DOHH2 (cell line): ENCODE results near the gene NR3C2.

Experiments
- CTCF ChIP-seq: fragments of 200-600 bp; sonication (generic); IDR thresholded peaks from one replicate; pipeline ENCODE4 v1.5.1; 2014; ENCODE audit warnings: antibody characterized with exemption, mild to moderate bottlenecking, low read depth, low read length; ENCODE audit not compliant: poor library complexity, severe bottlenecking
- EZH2phosphoT487 ChIP-seq: fragments of 200-600 bp; sonication (generic); IDR thresholded peaks from 2 replicates; pipeline ENCODE4 v1.6.1; 2017; ENCODE audit warnings: borderline replicate concordance, mild to moderate bottlenecking, antibody characterized with exemption, low read length, moderate library complexity, mixed read lengths

GRCh38 chr4:148266240-148266639 is 176.0 kb downstream of the NR3C2 start:
- TF ChIP-seq CTCF (no peak), EZH2phosphoT487 (no peak)
